HepG2 (cell line): ENCODE measurements around the gene LAG3. TPM values are rescaled to one million over a fixed set of nuclear protein-coding genes. Genes with fewer than 3 reads are reported as not detected.

Experiments
- AKAP8 ChIP-seq: sonication (generic); formaldehyde crosslinking; IDR thresholded peaks from 2 replicates; pipeline ENCODE4 v1.5.1; 2020; ENCODE audit warnings: mild to moderate bottlenecking, missing genetic modification reagents
- GFI1 ChIP-seq: sonication (generic); formaldehyde crosslinking; IDR thresholded peaks from 2 replicates; pipeline ENCODE4 v1.5.0; 2020; ENCODE audit warnings: missing genetic modification reagents, mild to moderate bottlenecking, borderline replicate concordance
- KDM6A ChIP-seq: IDR thresholded peaks from 2 replicates; pipeline ENCODE4 v1.6.1; 2016; ENCODE audit warnings: low read depth
- LBX2 ChIP-seq: sonication (generic); formaldehyde crosslinking; IDR thresholded peaks from 2 replicates; pipeline ENCODE4 v1.5.0; 2020; ENCODE audit warnings: missing genetic modification reagents, mild to moderate bottlenecking, borderline replicate concordance
- PAWR ChIP-seq: sonication (generic); formaldehyde crosslinking; IDR thresholded peaks from 2 replicates; pipeline ENCODE4 v1.4.0; 2020; ENCODE audit warnings: missing genetic modification reagents, mild to moderate bottlenecking, borderline replicate concordance
- PHF5A ChIP-seq: IDR thresholded peaks from one replicate; pipeline ENCODE4 v1.6.1; 2018; ENCODE audit warnings: low read depth, missing genetic modification reagents; ENCODE audit not compliant: unreplicated experiment
- SAFB2 ChIP-seq: sonication (generic); formaldehyde crosslinking; IDR thresholded peaks from 2 replicates; pipeline ENCODE4 v1.5.1; 2020; ENCODE audit warnings: missing genetic modification reagents, low read depth, mild to moderate bottlenecking, borderline replicate concordance
- SKI ChIP-seq: fragments of 450-650 bp; IDR thresholded peaks from one replicate; pipeline ENCODE4 v1.6.1; 2018; ENCODE audit warnings: mild to moderate bottlenecking; ENCODE audit not compliant: partially characterized antibody
- SNAPC4 ChIP-seq: sonication (generic); formaldehyde crosslinking; IDR thresholded peaks from 2 replicates; pipeline ENCODE4 v1.4.0; 2020; ENCODE audit warnings: mild to moderate bottlenecking, missing genetic modification reagents
- YY1 ChIP-seq: IDR thresholded peaks from 2 replicates; pipeline ENCODE4 v1.6.1; 2011; ENCODE audit warnings: low read length, low read depth, moderate library complexity, mild to moderate bottlenecking; ENCODE audit not compliant: insufficient read depth, insufficient replicate concordance
- ZBTB20 ChIP-seq: sonication (generic); formaldehyde crosslinking; IDR thresholded peaks from 2 replicates; pipeline ENCODE4 v1.8.1; 2023; ENCODE audit warnings: missing genetic modification reagents, low read depth, mild to moderate bottlenecking, borderline replicate concordance
- ZMYM2 ChIP-seq: sonication (generic); formaldehyde crosslinking; IDR thresholded peaks from 2 replicates; pipeline ENCODE4 v1.8.0; 2022; ENCODE audit warnings: mild to moderate bottlenecking, missing genetic modification reagents
- ZMYM4 ChIP-seq: sonication (generic); formaldehyde crosslinking; IDR thresholded peaks from 2 replicates; pipeline ENCODE4 v1.8.1; 2023; ENCODE audit warnings: mild to moderate bottlenecking, missing genetic modification reagents
- ZNF253 ChIP-seq: sonication (generic); formaldehyde crosslinking; IDR thresholded peaks from 2 replicates; pipeline ENCODE4 v1.8.0; 2022; ENCODE audit warnings: mild to moderate bottlenecking, missing genetic modification reagents, borderline replicate concordance
- ZNF329 ChIP-seq: sonication (generic); formaldehyde crosslinking; IDR thresholded peaks from 2 replicates; pipeline ENCODE4 v1.9.0; 2021; ENCODE audit warnings: low read depth, mild to moderate bottlenecking, missing genetic modification reagents
- ZNF614 ChIP-seq: IDR thresholded peaks from 2 replicates; pipeline ENCODE4 v1.6.1; 2018; ENCODE audit warnings: missing biosample characterization, missing genetic modification reagents, inconsistent platforms, borderline replicate concordance
- ZNF781 ChIP-seq: sonication (generic); formaldehyde crosslinking; IDR thresholded peaks from 2 replicates; pipeline ENCODE4 v1.5.1; 2020; ENCODE audit warnings: borderline replicate concordance, mild to moderate bottlenecking, missing genetic modification reagents; ENCODE audit errors: not compliant biosample characterization
- ZNF790 ChIP-seq: sonication (generic); formaldehyde crosslinking; IDR thresholded peaks from 2 replicates; pipeline ENCODE4 v1.8.0; 2022; ENCODE audit warnings: missing genetic modification reagents, mild to moderate bottlenecking, borderline replicate concordance
- polyA plus RNA-seq, 8 experiments: library from polyadenylated mRNA; depleted of rRNA in 3 of 8; stranded (reverse) in 7 of 8; unstranded in 1 of 8; fragments of >200 nt; fragmentation: Illumina TruSeq in 4 of 8; extraction: Trizol in 4 of 8; gene quantifications; 2 replicates each; pipeline versions ENCODE4 v1.2.1 to v1.2.3, GENCODE V29; 2011 to 2016; ENCODE audit warnings: low read depth in 4 of 8, missing spikeins in 1 of 8, mixed read lengths in 1 of 8; ENCODE audit not compliant: insufficient read depth in 1 of 8
- total RNA-seq, 5 experiments: library from RNA; depleted of rRNA; stranded (reverse); fragments of >200 nt; fragmentation: Illumina TruSeq; extraction: Trizol; gene quantifications; 2 replicates each; pipeline ENCODE4 v1.2.3, GENCODE V29; 2016; ENCODE audit warnings: low read depth in 1 of 5

Gene LAG3
- total and polyA plus RNA-seq, 2 of the 13 experiments (the other 11 are each of a cell fraction or from before 2014, with no cell fraction given): 0.11 to 0.26 TPM

GRCh38 chr12:6767353-6768319 is 4.7 kb upstream of the LAG3 start (continued):
- TF ChIP-seq SNAPC4 (CRISPR knock-in tag) (no peak), LBX2 (CRISPR knock-in tag) (no peak), ZMYM4 (CRISPR knock-in tag) (0 out of 2 replicates have a peak, but pooled peaks have one; percentile 28), ZMYM2 (CRISPR knock-in tag) (no peak), KDM6A (CRISPR knock-in tag) (peak; percentile 43; the same call in 1 of the 2 replicates), ZNF329 (no peak), YY1 (no peak), ZBTB20 (CRISPR knock-in tag) (no peak), GFI1 (CRISPR knock-in tag) (peak; percentile 60; the same call in 1 of the 2 replicates), ZNF790 (CRISPR knock-in tag) (no peak; the same call in 1 of the 2 replicates), SKI (no peak), ZNF253 (no peak), AKAP8 (CRISPR knock-in tag) (peak; percentile 71; the same call in 1 of the 2 replicates), SAFB2 (CRISPR knock-in tag) (no peak; the same call in 1 of the 2 replicates), PHF5A (CRISPR knock-in tag) (no peak), ZNF614 (no peak), PAWR (no peak), ZNF781 (CRISPR knock-in tag) (no peak)
